ENCODE data around the gene TBC1D24.

DNA sequence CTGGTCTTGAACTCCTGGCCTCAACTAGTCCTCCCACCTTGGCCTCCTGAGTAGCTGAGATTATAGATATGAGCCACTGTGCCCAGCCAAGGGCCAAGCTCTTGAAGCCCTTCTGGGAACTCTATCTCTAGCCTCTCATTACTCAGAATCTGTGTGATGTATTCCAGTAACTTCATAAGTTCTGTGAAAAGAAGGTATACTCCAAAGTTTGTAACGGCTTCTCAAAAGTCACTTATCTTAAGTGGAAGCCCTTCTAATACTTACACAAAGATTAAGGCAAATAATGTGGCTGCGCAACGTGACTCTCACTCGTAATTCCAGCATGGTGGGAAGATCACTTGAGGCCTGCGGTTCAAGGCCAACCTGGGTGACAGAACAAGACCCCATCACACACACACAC, 19.7 kb downstream of the TBC1D24 start:
- TF ChIP-seq, protein P1, sequence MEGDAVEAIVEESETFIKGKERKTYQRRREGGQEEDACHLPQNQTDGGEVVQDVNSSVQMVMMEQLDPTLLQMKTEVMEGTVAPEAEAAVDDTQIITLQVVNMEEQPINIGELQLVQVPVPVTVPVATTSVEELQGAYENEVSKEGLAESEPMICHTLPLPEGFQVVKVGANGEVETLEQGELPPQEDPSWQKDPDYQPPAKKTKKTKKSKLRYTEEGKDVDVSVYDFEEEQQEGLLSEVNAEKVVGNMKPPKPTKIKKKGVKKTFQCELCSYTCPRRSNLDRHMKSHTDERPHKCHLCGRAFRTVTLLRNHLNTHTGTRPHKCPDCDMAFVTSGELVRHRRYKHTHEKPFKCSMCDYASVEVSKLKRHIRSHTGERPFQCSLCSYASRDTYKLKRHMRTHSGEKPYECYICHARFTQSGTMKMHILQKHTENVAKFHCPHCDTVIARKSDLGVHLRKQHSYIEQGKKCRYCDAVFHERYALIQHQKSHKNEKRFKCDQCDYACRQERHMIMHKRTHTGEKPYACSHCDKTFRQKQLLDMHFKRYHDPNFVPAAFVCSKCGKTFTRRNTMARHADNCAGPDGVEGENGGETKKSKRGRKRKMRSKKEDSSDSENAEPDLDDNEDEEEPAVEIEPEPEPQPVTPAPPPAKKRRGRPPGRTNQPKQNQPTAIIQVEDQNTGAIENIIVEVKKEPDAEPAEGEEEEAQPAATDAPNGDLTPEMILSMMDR (IDR thresholded peaks at IDR 0.05 in 4 of 5, conservative IDR thresholded peaks at IDR 0.05 in 1 of 5): no peak
- TF ChIP-seq POLR2A (IDR thresholded peaks at IDR 0.05): no peak
